ENCODE data around the gene CCDC187.

- TF ChIP-seq CTCF (conservative IDR thresholded peaks at IDR 0.05): no peak
- TF ChIP-seq EZH2 (IDR thresholded peaks at IDR 0.05; ENCODE audit: low read depth): no peak
These were observed 22.9 kb upstream of the CCDC187 start for GRCh38 chr9:136326761-136327303.
